SJCRH30 (cell line): ENCODE data around the gene PRRG3. TPM values are rescaled to one million over a fixed set of nuclear protein-coding genes. Genes with fewer than 3 reads are reported as not detected.

ENCODE experiments used
- DNase-seq, 2 experiments: peaks; one replicate each; pipeline ENCODE4 v3.0.0-alpha.2; 2015 to 2020
- H3K27ac ChIP-seq: fragments of 250-450 bp; sonication (Bioruptor Pico); 2 replicates; pipeline ENCODE4 v1.5.1; 2020; ENCODE audit warnings: mild to moderate bottlenecking, moderate library complexity
- H3K27me3 ChIP-seq: fragments of 250-450 bp; sonication (Bioruptor Pico); 2 replicates; pipeline ENCODE4 v1.5.1; 2020; ENCODE audit warnings: mild to moderate bottlenecking, moderate library complexity
- H3K36me3 ChIP-seq: fragments of 250-450 bp; sonication (Bioruptor Pico); 2 replicates; pipeline ENCODE4 v1.5.1; 2020; ENCODE audit warnings: mild to moderate bottlenecking, moderate library complexity
- H3K4me1 ChIP-seq: fragments of 250-450 bp; sonication (Bioruptor Pico); 2 replicates; pipeline ENCODE4 v1.5.1; 2020; ENCODE audit warnings: mild to moderate bottlenecking, moderate library complexity
- H3K4me3 ChIP-seq: fragments of 250-450 bp; sonication (Bioruptor Pico); 2 replicates; pipeline ENCODE4 v1.5.1; 2020; ENCODE audit warnings: mild to moderate bottlenecking, moderate library complexity
- H3K9me3 ChIP-seq: fragments of 250-450 bp; sonication (Bioruptor Pico); replicated peaks from 2 replicates; pipeline ENCODE4 v1.5.1; 2020; ENCODE audit warnings: mild to moderate bottlenecking, moderate library complexity
- total RNA-seq: library from RNA; depleted of rRNA; stranded (reverse); fragments of >200 nt; shearing (Covaris generic); gene quantifications from 2 replicates; pipeline ENCODE4 v1.2.3, GENCODE V29; 2014; rRNA removed

PRRG3 gene
- total RNA-seq, 1 experiment from 2014 or later, result not detected

- no peak overlapping the region for H3K27ac ChIP-seq
- no peaks in the 10 kb centered on the region for H3K9me3 ChIP-seq
- H3K4me3 ChIP-seq, result no peak overlapping the region
- H3K4me1 ChIP-seq, result no peaks in the 10 kb centered on the region
- DNase-seq, result no peak
- no peaks in the 10 kb centered on the region for H3K27me3 ChIP-seq
- H3K36me3 ChIP-seq, result no peaks in the 10 kb centered on the region
Observed at GRCh38 chrX:151743651-151744470, 48.6 kb downstream of the PRRG3 start.

- H3K9me3 ChIP-seq, result no peaks in the 10 kb centered on the region
Observed at GRCh38 chrX:151745651-151746050, 50.4 kb downstream of the PRRG3 start.

DNA sequence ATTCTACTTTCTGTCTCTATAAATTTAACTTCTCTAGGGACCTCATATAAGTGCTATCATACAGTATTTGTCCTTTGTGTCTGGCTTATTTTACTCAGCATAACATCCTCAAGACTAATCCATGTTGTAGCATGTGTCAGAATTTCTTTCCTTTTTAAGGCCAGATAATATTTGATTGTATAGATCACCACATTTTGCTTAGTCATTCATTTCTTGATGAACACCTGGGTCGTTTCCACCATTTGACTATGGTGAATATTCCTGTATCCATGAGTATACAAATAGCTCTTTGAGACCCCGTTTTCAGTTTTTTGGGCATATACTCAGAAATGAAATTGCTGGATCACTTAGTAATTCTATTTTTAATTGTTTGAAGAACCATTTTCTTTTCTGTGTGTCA lies 51.2 kb downstream of the PRRG3 start:
- no peak for DNase-seq
- no peaks in the 10 kb centered on the region for H3K27me3 ChIP-seq
- H3K4me1 ChIP-seq, result no peaks in the 10 kb centered on the region
- H3K27ac ChIP-seq, result no peak overlapping the region
- H3K9me3 ChIP-seq, result no peaks in the 10 kb centered on the region
- H3K4me3 ChIP-seq, result no peak overlapping the region
- H3K36me3 ChIP-seq, result no peaks in the 10 kb centered on the region

More at GRCh38 chrX:151745651-151746050, 50.4 kb downstream of the PRRG3 start:
- Histone ChIP-seq H3K4me3 (no peak overlapping the region), H3K4me1 (no peaks in the 10 kb centered on the region), H3K27ac (no peak overlapping the region), H3K36me3 (no peaks in the 10 kb centered on the region), H3K27me3 (no peaks in the 10 kb centered on the region)
- no peak for DNase-seq

- Histone ChIP-seq H3K4me1 (no peaks in the 10 kb centered on the region), H3K27me3 (no peaks in the 10 kb centered on the region), H3K9me3 (no peaks in the 10 kb centered on the region), H3K36me3 (no peaks in the 10 kb centered on the region), H3K4me3 (no peak overlapping the region), H3K27ac (no peak overlapping the region)
- DNase-seq, result no peak
Observed at GRCh38 chrX:151750511-151750910, 55.3 kb downstream of the PRRG3 start.

DNA sequence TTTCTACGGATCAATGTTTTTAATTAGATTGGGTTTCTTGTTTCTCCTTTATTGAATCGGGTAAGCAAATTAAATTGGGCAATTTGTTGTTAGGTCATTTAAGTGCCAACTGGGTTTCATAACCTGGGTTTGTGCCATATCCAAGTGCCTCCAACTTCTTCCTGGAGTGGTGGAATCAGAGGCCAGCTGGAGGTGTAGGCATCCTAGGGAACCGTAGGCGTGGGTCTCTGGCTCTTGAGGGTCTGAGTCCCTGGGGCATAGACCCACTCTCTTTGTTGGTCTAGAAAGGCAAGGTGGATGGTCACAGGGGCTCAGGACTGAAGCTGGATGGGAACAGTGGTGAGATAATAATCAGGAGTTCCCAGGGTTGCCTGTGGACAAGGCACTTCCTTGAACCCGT lies 57.6 kb downstream of the PRRG3 start:
- no peak overlapping the region for H3K4me3 ChIP-seq
- H3K27ac ChIP-seq, result no peak overlapping the region
- no peaks in the 10 kb centered on the region for H3K9me3 ChIP-seq
- no peaks in the 10 kb centered on the region for H3K4me1 ChIP-seq
- H3K36me3 ChIP-seq, result no peaks in the 10 kb centered on the region
- DNase-seq, result no peak
- H3K27me3 ChIP-seq, result no peaks in the 10 kb centered on the region

DNA sequence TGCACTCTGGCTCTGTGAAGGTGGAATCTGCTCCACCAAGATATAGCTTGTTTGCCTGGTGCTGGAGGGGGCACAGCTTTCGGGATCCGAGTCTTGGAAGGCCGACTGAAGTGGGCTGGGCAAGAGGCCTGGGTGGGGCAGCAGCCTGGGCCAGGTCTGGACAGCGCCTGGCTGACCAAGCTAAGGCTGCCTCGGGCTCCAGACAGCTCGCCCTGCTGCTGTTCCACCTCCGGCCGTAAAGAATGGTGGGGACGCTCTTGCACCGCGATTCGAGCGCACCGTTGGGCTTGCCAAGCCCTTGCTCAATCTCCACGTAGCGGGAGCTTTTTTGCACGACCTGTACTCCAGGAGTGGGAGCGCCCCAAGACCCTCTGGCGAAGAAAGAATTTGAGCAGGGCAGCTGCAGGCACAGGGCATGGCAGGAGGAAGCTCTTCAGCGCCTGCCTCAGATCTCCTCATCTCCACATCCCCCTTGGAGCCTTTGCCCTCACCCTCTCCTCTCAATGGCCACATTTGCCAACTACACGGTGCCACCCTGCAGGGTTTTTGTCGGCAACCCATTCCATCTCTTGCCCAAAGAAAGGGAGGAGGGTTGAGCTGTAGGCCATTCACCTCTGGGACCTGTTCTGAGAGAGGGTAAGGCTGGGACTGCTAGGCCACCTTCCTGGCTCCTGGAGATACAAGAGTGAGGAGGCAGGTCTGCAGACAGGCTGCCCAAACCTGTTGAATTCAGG lies 58.2 kb downstream of the PRRG3 start:
- Histone ChIP-seq H3K27ac (no peak overlapping the region), H3K4me1 (no peaks in the 10 kb centered on the region), H3K4me3 (no peak overlapping the region), H3K9me3 (no peaks in the 10 kb centered on the region), H3K27me3 (no peaks in the 10 kb centered on the region), H3K36me3 (no peaks in the 10 kb centered on the region)
- peak; percentile 19 to 56 for DNase-seq

DNA sequence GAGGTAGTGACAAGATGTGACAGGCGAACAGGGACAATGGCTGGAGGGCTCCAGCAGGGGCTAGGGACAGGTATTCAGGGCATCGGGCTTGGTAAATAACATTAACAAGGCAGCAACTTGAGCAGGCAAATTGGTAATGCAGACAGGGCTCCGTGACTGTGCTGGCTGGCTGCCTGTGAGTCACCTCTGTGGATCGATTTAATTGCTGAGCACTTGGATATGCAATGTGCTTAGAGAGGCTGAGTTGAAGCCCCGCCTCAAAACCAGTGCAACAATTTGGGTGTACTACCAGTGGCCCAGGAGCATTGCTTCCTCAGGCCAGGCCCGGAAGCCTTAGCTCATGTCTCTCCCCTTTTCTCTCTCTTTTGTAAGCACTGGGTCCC lies 58.8 kb downstream of the PRRG3 start:
- Histone ChIP-seq H3K36me3 (no peaks in the 10 kb centered on the region), H3K4me3 (no peak overlapping the region), H3K27ac (no peak overlapping the region), H3K27me3 (no peaks in the 10 kb centered on the region), H3K9me3 (no peaks in the 10 kb centered on the region), H3K4me1 (no peaks in the 10 kb centered on the region)
- DNase-seq, result no peak

- Histone ChIP-seq H3K27ac (no peak overlapping the region), H3K27me3 (no peaks in the 10 kb centered on the region), H3K36me3 (no peaks in the 10 kb centered on the region), H3K4me3 (no peak overlapping the region), H3K9me3 (no peaks in the 10 kb centered on the region), H3K4me1 (no peaks in the 10 kb centered on the region)
- DNase-seq, result no peak
Observed at GRCh38 chrX:151754641-151755215, 59.5 kb downstream of the PRRG3 start.

Other genes starting within 250 kb of the PRRG3 start
- gene PASD1, start 131.8 kb upstream of the PRRG3 start, total RNA-seq, result not detected in 2 replicates
- gene FATE1, start 20.6 kb downstream of the PRRG3 start, total RNA-seq, result 0.28 TPM in 1 of 2 replicates, not detected in the other
- gene CNGA2, start 39.3 kb downstream of the PRRG3 start, total RNA-seq, result not detected in 2 replicates
- not detected in 2 replicates for gene MAGEA4, start 217.4 kb downstream of the PRRG3 start, total RNA-seq